Smooth muscle cell (in vitro differentiated cells): ENCODE results near the gene IGIP. TPM values are rescaled to one million over a fixed set of nuclear protein-coding genes. Genes with fewer than 3 reads are reported as not detected.

Experiments used
- DNase-seq: peaks from one replicate; lab custom pipeline; 2025; ENCODE audit not compliant: unreplicated experiment; lab: John Stamatoyannopoulos, UW
- H2AFZ ChIP-seq: fragments of 200-600 bp; sonication (generic); 2 replicates; pipeline ENCODE4 v1.6.0; 2016; ENCODE audit warnings: antibody characterized with exemption, low read depth, mild to moderate bottlenecking
- H3F3A ChIP-seq: fragments of 200-600 bp; sonication (generic); 2 replicates; pipeline ENCODE4 v1.6.0; 2017; ENCODE audit warnings: antibody characterized with exemption, low read depth
- H3K27ac ChIP-seq: fragments of 200-600 bp; sonication (generic); 2 replicates; pipeline ENCODE4 v1.5.1; 2016; ENCODE audit warnings: low read depth, mild to moderate bottlenecking
- H3K27me3 ChIP-seq: fragments of 200-600 bp; sonication (generic); 2 replicates; pipeline ENCODE4 v1.6.1; 2016; ENCODE audit warnings: low read depth, mild to moderate bottlenecking
- H3K36me3 ChIP-seq: fragments of 200-600 bp; sonication (generic); 2 replicates; pipeline ENCODE4 v1.5.1; 2016; ENCODE audit warnings: low read depth
- H3K4me1 ChIP-seq: fragments of 200-600 bp; sonication (generic); 2 replicates; pipeline ENCODE4 v1.5.1; 2016; ENCODE audit warnings: low read depth
- H3K4me2 ChIP-seq: fragments of 200-600 bp; sonication (generic); 2 replicates; pipeline ENCODE4 v1.6.0; 2016; ENCODE audit warnings: mild to moderate bottlenecking
- H3K4me3 ChIP-seq: fragments of 200-600 bp; sonication (generic); 2 replicates; pipeline ENCODE4 v1.5.1; 2016; ENCODE audit warnings: mild to moderate bottlenecking
- H3K79me2 ChIP-seq: fragments of 200-600 bp; sonication (generic); 2 replicates; pipeline ENCODE4 v1.6.0; 2016; ENCODE audit warnings: low read depth, mild to moderate bottlenecking
- H3K9ac ChIP-seq: fragments of 200-600 bp; sonication (generic); 2 replicates; pipeline ENCODE4 v1.6.0; 2016; ENCODE audit warnings: low read depth
- H3K9me3 ChIP-seq: fragments of 200-600 bp; sonication (generic); replicated peaks from 2 replicates; pipeline ENCODE4 v1.5.1; 2016; ENCODE audit warnings: low read depth
- H4K20me1 ChIP-seq: fragments of 200-600 bp; sonication (generic); 2 replicates; pipeline ENCODE4 v1.6.0; 2016; ENCODE audit warnings: low read depth
- WGBS: methylation state at CpG from one replicate; pipeline ENCODE4 v1.1.7; 2016; ENCODE audit warnings: low lambda C conversion rate; 5-methylcytosine and 5-hydroxymethylcytosine counted together
- polyA plus RNA-seq: library from polyadenylated mRNA; unstranded; fragments of >200 nt; fragmentation: Nextera tagmentation; extraction: Ambion mirVana; gene quantifications from 2 replicates; pipeline ENCODE4 v1.2.1, GENCODE V29; 2016
- total RNA-seq: library from RNA; depleted of rRNA; stranded (reverse); fragments of >200 nt; gene quantifications from 2 replicates; pipeline ENCODE4 v1.2.3, GENCODE V29; 2014
- TF ChIP-seq, protein P1 (sequence below): fragments of 200-600 bp; sonication (generic); IDR thresholded peaks from 2 replicates; pipeline ENCODE4 v1.5.1; 2017; ENCODE audit warnings: borderline replicate concordance, mild to moderate bottlenecking, antibody characterized with exemption; ENCODE audit not compliant: insufficient read depth, poor library complexity, severe bottlenecking

Gene IGIP
- total and polyA plus RNA-seq, 2 experiments from 2014 or later, result 0.72 to 4.3 TPM

DNA sequence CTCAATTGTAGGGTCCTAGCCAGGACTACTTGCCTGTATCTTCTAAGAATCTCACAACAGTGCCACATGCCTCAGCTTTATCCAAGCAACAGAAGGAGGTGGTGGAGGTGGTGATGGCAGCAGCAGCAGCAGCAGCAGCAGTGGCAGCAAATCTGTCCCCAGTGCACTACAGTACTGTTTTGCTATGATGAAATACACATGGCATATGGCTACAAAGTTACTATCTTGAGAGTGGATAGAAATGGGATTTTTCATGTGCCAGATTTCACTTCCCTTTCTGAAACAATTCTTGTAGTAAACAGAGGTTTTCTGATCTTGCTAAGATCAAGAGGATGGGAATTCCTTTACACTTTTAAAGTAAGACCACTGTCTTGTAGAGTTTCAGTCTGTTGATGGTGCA is 41.2 kb downstream of the IGIP start:
- H3K4me2 ChIP-seq, result no peak overlapping the region
- no peaks in the 10 kb centered on the region for H4K20me1 ChIP-seq
- no peak overlapping the region for H3K4me3 ChIP-seq
- H2AFZ ChIP-seq, result no peak overlapping the region
- no peaks in the 10 kb centered on the region for H3K9me3 ChIP-seq
- H3F3A ChIP-seq, result no peaks in the 10 kb centered on the region
- DNase-seq, result no peak
- no peaks in the 10 kb centered on the region for H3K36me3 ChIP-seq
- no peak overlapping the region for H3K27ac ChIP-seq
- H3K4me1 ChIP-seq, result no peaks in the 10 kb centered on the region
- no peak overlapping the region for H3K9ac ChIP-seq
- H3K79me2 ChIP-seq, result no peaks in the 10 kb centered on the region
- TF ChIP-seq, protein P1, sequence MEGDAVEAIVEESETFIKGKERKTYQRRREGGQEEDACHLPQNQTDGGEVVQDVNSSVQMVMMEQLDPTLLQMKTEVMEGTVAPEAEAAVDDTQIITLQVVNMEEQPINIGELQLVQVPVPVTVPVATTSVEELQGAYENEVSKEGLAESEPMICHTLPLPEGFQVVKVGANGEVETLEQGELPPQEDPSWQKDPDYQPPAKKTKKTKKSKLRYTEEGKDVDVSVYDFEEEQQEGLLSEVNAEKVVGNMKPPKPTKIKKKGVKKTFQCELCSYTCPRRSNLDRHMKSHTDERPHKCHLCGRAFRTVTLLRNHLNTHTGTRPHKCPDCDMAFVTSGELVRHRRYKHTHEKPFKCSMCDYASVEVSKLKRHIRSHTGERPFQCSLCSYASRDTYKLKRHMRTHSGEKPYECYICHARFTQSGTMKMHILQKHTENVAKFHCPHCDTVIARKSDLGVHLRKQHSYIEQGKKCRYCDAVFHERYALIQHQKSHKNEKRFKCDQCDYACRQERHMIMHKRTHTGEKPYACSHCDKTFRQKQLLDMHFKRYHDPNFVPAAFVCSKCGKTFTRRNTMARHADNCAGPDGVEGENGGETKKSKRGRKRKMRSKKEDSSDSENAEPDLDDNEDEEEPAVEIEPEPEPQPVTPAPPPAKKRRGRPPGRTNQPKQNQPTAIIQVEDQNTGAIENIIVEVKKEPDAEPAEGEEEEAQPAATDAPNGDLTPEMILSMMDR, result no peak
- no peaks in the 10 kb centered on the region for H3K27me3 ChIP-seq

DNA sequence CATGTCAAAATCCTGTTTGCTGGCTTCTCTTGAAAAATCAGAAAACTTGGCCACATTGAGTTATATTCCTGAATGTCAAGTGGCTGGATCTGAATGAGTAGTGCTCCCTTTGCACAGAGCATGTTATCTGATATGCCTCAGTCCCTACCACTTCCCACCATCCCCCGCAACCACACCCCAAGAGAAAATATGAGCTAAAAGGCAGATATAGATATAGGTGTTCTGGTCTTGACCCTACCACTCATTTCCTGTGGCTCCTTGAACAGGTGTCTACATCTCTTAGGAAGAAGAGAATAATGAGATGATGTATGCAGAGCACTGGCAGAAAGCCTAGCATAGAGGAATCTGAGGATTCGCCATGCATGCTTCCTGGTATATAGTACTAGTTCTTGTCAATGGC is 42.6 kb downstream of the IGIP start:
- H3K9ac ChIP-seq, result no peak overlapping the region
- H3K4me2 ChIP-seq, result no peak overlapping the region
- H3K27me3 ChIP-seq, result no peaks in the 10 kb centered on the region
- TF ChIP-seq, protein P1, result no peak
- no peaks in the 10 kb centered on the region for H3F3A ChIP-seq
- no peaks in the 10 kb centered on the region for H3K4me1 ChIP-seq
- no peak overlapping the region for H3K27ac ChIP-seq
- H4K20me1 ChIP-seq, result no peaks in the 10 kb centered on the region
- no peaks in the 10 kb centered on the region for H3K79me2 ChIP-seq
- H2AFZ ChIP-seq, result no peak overlapping the region
- DNase-seq, result no peak
- H3K4me3 ChIP-seq, result no peak overlapping the region
- no peaks in the 10 kb centered on the region for H3K9me3 ChIP-seq
- 100% methylated on average over 2 of the region's 2 CpGs for WGBS
- no peaks in the 10 kb centered on the region for H3K36me3 ChIP-seq

DNA sequence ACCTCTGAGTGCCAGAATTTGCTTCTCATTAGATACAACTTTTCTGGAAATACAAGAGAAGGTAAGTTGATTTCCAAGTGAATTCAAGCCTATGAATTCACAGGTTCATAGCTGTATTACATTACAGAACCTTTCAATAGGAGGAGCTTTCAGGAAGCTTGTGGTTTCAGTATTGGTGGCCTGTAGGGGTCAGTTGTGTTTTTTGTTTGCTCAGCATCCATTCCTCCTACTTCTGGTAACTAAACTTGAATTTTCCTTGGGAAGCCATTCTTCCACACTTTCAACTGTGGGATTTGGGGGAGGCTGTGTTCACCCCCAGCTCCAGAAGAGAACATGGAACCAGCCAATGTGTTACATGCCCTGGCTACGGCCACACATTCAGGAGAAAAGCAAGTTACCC is 43.7 kb downstream of the IGIP start:
- 84% methylated on average over 1 of the region's 1 CpG for WGBS
- no peaks in the 10 kb centered on the region for H3K9me3 ChIP-seq
- H4K20me1 ChIP-seq, result no peaks in the 10 kb centered on the region
- TF ChIP-seq, protein P1, result no peak
- no peak overlapping the region for H3K4me3 ChIP-seq
- no peak overlapping the region for H2AFZ ChIP-seq
- H3K36me3 ChIP-seq, result no peaks in the 10 kb centered on the region
- no peaks in the 10 kb centered on the region for H3K4me1 ChIP-seq
- H3F3A ChIP-seq, result no peaks in the 10 kb centered on the region
- no peak for DNase-seq
- H3K79me2 ChIP-seq, result no peaks in the 10 kb centered on the region
- H3K9ac ChIP-seq, result no peak overlapping the region
- no peak overlapping the region for H3K27ac ChIP-seq
- no peaks in the 10 kb centered on the region for H3K27me3 ChIP-seq
- H3K4me2 ChIP-seq, result no peak overlapping the region

DNA sequence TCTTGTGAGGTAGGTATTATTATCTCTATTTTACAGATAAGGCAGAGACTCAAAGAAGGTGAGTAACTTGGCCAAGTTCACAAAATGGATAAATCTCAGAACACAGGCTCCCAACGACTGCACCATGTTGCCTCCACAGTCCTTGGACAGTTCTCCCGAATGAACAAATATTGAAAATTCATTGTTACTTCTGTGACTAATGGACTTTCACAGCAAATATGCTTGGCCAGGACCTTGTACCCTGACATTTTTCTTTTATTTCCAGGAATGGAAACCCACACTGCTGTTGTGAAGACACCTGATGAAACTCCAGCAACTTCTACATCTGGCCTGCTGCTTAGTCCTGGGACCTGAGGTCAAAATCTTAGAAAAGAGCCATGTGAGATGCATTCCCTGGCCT is 46.7 kb downstream of the IGIP start:
- no peak overlapping the region for H3K9ac ChIP-seq
- no peaks in the 10 kb centered on the region for H3K27me3 ChIP-seq
- no peak overlapping the region for H2AFZ ChIP-seq
- peaks cover 6% of the 10 kb centered on the region for H3K4me1 ChIP-seq
- TF ChIP-seq, protein P1, result no peak
- no peaks in the 10 kb centered on the region for H4K20me1 ChIP-seq
- no peak overlapping the region for H3K4me2 ChIP-seq
- H3K9me3 ChIP-seq, result no peaks in the 10 kb centered on the region
- no peaks in the 10 kb centered on the region for H3F3A ChIP-seq
- DNase-seq, result no peak
- no peak overlapping the region for H3K27ac ChIP-seq
- H3K4me3 ChIP-seq, result no peak overlapping the region
- no peaks in the 10 kb centered on the region for H3K79me2 ChIP-seq
- 93% methylated on average over 2 of the region's 2 CpGs for WGBS
- H3K36me3 ChIP-seq, result no peaks in the 10 kb centered on the region
